SU-DHL-6 (cell line): ENCODE data around the gene FABP7.

Experiments used
- CTCF ChIP-seq: fragments of 200-600 bp; sonication (generic); IDR thresholded peaks from one replicate; pipeline ENCODE4 v1.5.1; 2017; ENCODE audit warnings: antibody characterized with exemption, mild to moderate bottlenecking, low read length, moderate library complexity; ENCODE audit not compliant: insufficient read depth, poor library complexity, severe bottlenecking
- EZH2phosphoT487 ChIP-seq: fragments of 200-600 bp; sonication (generic), shearing (Covaris generic); conservative IDR thresholded peaks from 2 replicates; pipeline ENCODE4 v1.6.1; 2018; ENCODE audit warnings: mild to moderate bottlenecking, antibody characterized with exemption, low read length, moderate library complexity, mixed read lengths

GRCh38 chr6:122792766-122793165 lies 13.2 kb downstream of the FABP7 start:
- TF ChIP-seq CTCF (no peak), EZH2phosphoT487 (no peak)
